BLaER1 (cell line): ENCODE measurements around the gene RAB37.

Experiments
- H3K27ac ChIP-seq: shearing (Covaris generic); formaldehyde crosslinking; 2 replicates; pipeline ENCODE4 v1.8.1; 2022
- H3K27me3 ChIP-seq: shearing (Covaris generic); formaldehyde crosslinking; 2 replicates; pipeline ENCODE4 v1.8.1; 2022
- H3K36me3 ChIP-seq: shearing (Covaris generic); formaldehyde crosslinking; 2 replicates; pipeline ENCODE4 v1.8.1; 2022
- H3K4me1 ChIP-seq: shearing (Covaris generic); formaldehyde crosslinking; 2 replicates; pipeline ENCODE4 v1.8.1; 2022
- H3K4me2 ChIP-seq: shearing (Covaris generic); formaldehyde crosslinking; 2 replicates; pipeline ENCODE4 v1.8.1; 2022
- H3K4me3 ChIP-seq: shearing (Covaris generic); formaldehyde crosslinking; 2 replicates; pipeline ENCODE4 v1.8.1; 2022
- H3K9ac ChIP-seq: shearing (Covaris generic); formaldehyde crosslinking; 2 replicates; pipeline ENCODE4 v1.8.1; 2022
- H3K9me3 ChIP-seq: shearing (Covaris generic); formaldehyde crosslinking; 2 replicates; pipeline ENCODE4 v1.8.1; 2022
- H4K20me1 ChIP-seq: shearing (Covaris generic); formaldehyde crosslinking; 2 replicates; pipeline ENCODE4 v1.8.1; 2022
- Cebpa-rat ChIP-seq: shearing (Covaris generic); IDR thresholded peaks from 2 replicates; pipeline ENCODE4 v1.8.1; 2022

Gene RAB37

DNA sequence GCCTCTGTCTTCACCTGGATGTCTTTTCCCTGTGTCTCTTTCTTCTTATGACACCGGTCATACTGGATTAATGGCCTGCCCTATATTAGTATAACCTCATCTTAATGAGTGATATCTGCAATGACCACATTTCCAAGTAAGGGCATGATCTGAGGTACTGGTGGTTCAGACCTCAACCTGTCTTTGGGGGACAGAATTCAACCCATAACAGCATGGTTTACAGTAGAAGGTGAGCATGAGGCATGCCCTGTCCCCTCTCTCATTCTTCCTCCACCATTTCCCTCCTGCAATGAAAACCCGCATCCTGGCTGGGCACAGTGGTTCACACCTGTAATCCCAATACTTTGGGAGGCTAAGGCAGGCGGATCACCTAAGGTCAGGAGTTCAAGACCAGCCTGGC is 2.8 kb upstream of the RAB37 start:
- Histone ChIP-seq H3K4me1 (peaks cover 74% of the 10 kb centered on the region), H3K9ac (no peak overlapping the region), H3K27me3 (no peaks in the 10 kb centered on the region), H3K27ac (no peak overlapping the region), H3K4me2 (peak overlapping the region; percentile 65), H4K20me1 (no peaks in the 10 kb centered on the region), H3K4me3 (no peak overlapping the region), H3K36me3 (no peaks in the 10 kb centered on the region), H3K9me3 (no peaks in the 10 kb centered on the region)
- no peak for TF ChIP-seq Cebpa-rat

DNA sequence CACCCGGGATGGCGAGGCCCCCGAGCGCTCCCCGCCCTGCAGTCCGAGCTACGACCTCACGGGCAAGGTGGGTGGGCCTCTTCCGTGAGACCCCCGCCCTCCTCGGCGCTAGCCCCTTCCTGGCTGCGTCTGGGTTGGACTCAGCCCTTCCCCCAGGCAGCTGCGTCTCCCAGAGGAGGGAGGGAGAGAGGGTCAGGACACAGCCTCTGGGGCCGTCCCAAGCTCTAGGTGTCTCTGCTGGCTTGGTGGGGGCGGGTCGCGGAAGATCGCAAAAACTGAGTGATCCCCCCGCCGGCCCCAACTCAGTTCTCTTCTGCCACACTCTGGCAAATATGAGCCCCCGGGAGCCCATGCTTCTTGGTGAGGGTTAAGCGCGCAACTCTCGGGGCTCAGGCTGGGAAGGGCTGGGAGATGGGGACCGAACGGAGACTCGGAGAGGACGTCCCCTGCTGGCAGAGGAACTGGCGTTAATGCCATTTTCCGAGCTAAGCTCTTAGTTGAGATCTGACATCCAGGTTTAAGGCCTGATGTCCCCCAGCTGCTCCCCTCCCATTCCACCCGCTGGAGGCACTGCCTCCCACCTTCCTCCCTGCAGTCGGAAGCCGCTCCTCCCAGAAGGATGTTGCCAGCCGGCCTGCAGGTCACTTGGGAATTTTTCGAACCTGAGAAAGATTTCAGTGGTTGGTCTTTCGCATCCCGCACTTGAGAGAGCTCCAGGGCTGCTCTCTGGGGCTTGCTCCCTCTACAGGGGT is 419 bp downstream of the RAB37 start:
- H3K4me2 ChIP-seq = peak overlapping the region; percentile 92
- H3K4me3 ChIP-seq = peak overlapping the region; percentile 72
- TF ChIP-seq Cebpa-rat = no peak
- no peaks in the 10 kb centered on the region for H4K20me1 ChIP-seq
- peak overlapping the region; percentile 77 for H3K9ac ChIP-seq
- H3K4me1 ChIP-seq = peaks cover 92% of the 10 kb centered on the region
- no peaks in the 10 kb centered on the region for H3K36me3 ChIP-seq
- no peaks in the 10 kb centered on the region for H3K27me3 ChIP-seq
- H3K9me3 ChIP-seq = no peaks in the 10 kb centered on the region
- peak overlapping the region; percentile 88 for H3K27ac ChIP-seq

DNA sequence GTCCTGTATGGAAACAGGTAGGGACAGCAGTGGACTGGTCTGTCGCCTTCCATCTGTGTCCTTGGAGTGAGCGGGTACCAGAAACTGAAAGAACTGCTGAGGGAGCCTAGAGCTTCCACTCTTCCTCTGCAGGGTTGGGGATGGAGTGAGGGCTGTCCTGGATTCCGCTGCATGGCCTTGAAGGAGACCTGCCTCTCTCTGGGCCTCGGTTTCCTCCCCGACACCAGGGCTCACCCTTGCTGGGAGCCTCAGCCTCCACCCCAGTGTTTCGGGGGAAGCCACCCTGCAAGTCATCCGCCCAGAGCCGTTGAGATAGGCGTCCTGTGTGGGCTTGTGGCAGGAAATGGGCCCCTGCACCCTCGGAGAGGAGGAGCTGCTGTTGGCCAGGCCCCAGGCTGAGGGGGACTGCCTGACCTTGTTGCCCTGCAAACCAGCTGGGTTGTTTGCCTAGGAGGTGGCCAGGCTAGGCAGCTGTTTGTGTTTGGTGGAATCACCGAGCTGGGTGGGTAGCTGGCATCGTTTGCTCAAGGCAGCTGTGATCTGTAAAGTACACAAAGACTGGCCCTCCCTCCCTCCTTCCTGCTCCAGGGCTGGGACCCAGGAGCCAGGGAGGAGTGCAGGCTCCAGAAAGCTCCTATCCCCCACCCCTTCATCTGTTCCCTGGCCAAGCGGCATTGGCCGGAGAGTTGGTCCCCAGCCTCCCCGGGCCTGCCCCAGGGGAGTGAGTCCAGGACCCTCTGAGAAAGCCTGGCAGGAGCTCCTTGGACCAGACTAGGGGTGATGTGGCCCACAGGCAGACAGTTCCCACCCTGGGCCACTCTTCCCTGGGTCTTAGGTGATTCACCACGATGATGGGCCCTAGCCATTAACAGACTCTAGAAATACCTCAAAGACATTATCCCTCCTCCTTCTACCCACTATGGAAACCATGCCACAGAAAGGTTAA is 1.3 kb downstream of the RAB37 start:
- H4K20me1 ChIP-seq = no peaks in the 10 kb centered on the region
- H3K36me3 ChIP-seq = no peaks in the 10 kb centered on the region
- H3K27ac ChIP-seq = peak overlapping the region; percentile 88
- H3K4me2 ChIP-seq = peak overlapping the region; percentile 92
- H3K9ac ChIP-seq = peak overlapping the region; percentile 77
- no peaks in the 10 kb centered on the region for H3K27me3 ChIP-seq
- peaks cover 99% of the 10 kb centered on the region for H3K4me1 ChIP-seq
- H3K9me3 ChIP-seq = no peaks in the 10 kb centered on the region
- peak overlapping the region; percentile 72 for H3K4me3 ChIP-seq
- TF ChIP-seq Cebpa-rat = no peak

DNA sequence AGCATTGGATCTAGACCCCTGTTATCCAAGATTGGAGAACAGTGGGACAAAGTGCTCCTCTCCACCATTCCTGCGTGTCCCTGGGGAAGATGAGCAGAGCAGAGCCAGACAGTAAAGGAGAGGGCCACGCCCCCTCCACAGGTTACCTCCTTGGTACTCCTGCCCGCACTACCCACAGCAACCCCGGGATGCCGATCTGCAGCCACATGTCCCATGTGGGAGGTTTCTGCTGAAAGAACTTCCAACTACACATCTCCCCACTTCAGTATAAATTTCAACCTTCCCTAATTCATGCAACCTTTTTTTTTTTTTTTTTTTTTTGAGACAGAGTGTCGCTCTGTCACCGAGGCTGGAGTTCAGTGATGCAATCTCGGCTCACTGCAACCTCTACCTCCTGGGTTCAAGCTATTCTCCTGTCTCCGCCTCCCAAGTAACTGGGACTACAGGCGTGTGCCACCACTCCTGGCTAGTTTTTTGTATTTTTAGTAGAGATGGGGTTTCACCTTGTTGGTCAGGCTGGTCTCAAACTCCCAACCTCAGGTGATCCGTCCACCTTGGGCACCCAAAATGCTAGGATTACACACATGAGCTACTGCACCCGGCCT is 2.3 kb downstream of the RAB37 start:
- Histone ChIP-seq H3K4me1 (peaks cover 99% of the 10 kb centered on the region), H3K36me3 (no peaks in the 10 kb centered on the region), H3K9ac (0 out of 2 replicates have a peak overlapping the region, but pooled peaks have one; percentile 77), H3K27ac (peak overlapping the region; percentile 88), H3K4me2 (peak overlapping the region; percentile 92), H3K4me3 (peak overlapping the region; percentile 72), H4K20me1 (no peaks in the 10 kb centered on the region), H3K27me3 (no peaks in the 10 kb centered on the region), H3K9me3 (no peaks in the 10 kb centered on the region)
- no peak for TF ChIP-seq Cebpa-rat

DNA sequence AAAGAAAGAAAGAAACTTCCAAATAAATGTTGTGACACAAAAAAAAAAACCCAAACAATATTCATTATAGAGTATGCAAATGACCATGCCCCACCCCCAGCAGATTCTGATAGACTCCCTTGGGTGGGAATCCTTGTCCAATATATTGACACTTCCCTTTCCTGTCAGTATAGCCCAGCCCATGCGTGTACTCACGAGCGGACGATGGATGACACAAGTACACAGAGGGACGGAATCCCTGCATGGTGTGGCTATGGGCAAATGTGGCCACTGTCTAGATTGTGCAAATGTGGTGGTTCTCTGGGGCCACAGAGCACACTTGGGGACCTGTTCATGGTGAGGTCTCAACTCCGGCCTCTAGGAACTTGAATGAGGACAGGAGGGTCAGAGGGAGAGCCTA is 3.1 kb downstream of the RAB37 start:
- no peaks in the 10 kb centered on the region for H3K27me3 ChIP-seq

DNA sequence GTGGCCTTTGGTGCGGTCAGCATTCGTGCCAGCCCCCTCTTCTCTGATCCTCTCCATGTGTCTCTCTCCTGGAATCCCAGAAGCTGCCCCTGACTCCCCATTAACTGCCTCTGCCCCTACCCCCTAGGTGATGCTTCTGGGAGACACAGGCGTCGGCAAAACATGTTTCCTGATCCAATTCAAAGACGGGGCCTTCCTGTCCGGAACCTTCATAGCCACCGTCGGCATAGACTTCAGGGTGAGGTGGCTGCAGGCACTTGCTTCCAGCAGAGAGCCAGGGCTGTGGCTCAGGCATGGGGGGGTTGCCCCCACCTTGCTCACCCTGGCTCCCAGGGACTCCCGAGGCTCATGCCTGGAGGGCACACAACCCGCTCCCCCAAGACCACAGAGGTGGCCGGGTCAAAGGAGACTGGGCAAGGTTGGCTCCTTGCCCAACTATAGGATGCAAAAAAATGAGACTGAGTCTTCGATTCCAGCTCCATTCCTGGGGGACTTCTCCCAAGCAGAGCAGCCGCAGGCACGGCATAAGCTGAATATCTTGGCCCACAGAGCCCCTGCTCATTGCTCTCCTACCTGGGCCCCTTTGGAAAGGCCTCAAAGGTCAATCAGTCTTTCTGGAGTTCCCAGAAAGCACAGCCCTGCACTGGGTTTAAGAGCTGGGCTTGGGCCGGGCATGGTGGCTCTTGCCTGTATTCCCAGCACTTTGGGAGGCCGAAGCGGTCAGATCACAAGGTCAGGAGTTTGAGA is 3.8 kb downstream of the RAB37 start:
- H3K36me3 ChIP-seq = no peaks in the 10 kb centered on the region
- H4K20me1 ChIP-seq = no peaks in the 10 kb centered on the region
- TF ChIP-seq Cebpa-rat = no peak
- H3K4me2 ChIP-seq = peak overlapping the region; percentile 92
- H3K27ac ChIP-seq = peak overlapping the region; percentile 75
- H3K9me3 ChIP-seq = no peaks in the 10 kb centered on the region
- peak overlapping the region; percentile 9; the same call in 1 of the 2 replicates for H3K9ac ChIP-seq
- H3K27me3 ChIP-seq = peaks cover 5% of the 10 kb centered on the region; the same call in 1 of the 2 replicates
- H3K4me3 ChIP-seq = no peak overlapping the region
- peaks cover 99% of the 10 kb centered on the region for H3K4me1 ChIP-seq

More for the DNA sequence above, 3.1 kb downstream of the RAB37 start:
- peak overlapping the region; percentile 92 for H3K4me2 ChIP-seq
- no peaks in the 10 kb centered on the region for H4K20me1 ChIP-seq
- no peak for TF ChIP-seq Cebpa-rat
- H3K36me3 ChIP-seq = no peaks in the 10 kb centered on the region
- H3K9me3 ChIP-seq = no peaks in the 10 kb centered on the region
- no peak overlapping the region for H3K4me3 ChIP-seq
- 0 out of 2 replicates have a peak overlapping the region, but pooled peaks have one; percentile 9 for H3K9ac ChIP-seq
- H3K27ac ChIP-seq = peak overlapping the region; percentile 75; the same call in 1 of the 2 replicates
- peaks cover 99% of the 10 kb centered on the region for H3K4me1 ChIP-seq

DNA sequence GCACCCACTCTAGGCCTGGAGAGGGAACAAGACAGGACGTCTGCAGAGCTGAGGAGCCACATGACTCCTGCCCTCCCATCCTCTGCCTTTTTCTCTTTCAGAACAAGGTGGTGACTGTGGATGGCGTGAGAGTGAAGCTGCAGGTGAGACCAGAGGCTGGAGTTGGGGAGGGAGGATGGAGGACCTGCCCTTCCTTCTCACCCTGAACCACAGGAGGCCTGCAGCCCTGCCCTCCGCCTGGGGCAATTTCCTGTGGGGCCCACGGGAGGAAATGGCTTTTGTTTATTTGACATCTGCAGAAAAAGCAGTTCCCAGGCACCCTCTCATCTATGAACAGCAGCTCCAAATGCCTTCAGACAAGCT is 5.1 kb downstream of the RAB37 start:
- Histone ChIP-seq H3K36me3 (no peaks in the 10 kb centered on the region), H3K4me1 (peaks cover 99% of the 10 kb centered on the region), H3K4me3 (0 out of 2 replicates have a peak overlapping the region, but pooled peaks have one; percentile 22), H4K20me1 (no peaks in the 10 kb centered on the region), H3K27ac (peak overlapping the region; percentile 75), H3K27me3 (peaks cover 13% of the 10 kb centered on the region; the same call in 1 of the 2 replicates), H3K9me3 (no peaks in the 10 kb centered on the region), H3K9ac (peak overlapping the region; percentile 34; the same call in 1 of the 2 replicates), H3K4me2 (peak overlapping the region; percentile 92)
- no peak for TF ChIP-seq Cebpa-rat

DNA sequence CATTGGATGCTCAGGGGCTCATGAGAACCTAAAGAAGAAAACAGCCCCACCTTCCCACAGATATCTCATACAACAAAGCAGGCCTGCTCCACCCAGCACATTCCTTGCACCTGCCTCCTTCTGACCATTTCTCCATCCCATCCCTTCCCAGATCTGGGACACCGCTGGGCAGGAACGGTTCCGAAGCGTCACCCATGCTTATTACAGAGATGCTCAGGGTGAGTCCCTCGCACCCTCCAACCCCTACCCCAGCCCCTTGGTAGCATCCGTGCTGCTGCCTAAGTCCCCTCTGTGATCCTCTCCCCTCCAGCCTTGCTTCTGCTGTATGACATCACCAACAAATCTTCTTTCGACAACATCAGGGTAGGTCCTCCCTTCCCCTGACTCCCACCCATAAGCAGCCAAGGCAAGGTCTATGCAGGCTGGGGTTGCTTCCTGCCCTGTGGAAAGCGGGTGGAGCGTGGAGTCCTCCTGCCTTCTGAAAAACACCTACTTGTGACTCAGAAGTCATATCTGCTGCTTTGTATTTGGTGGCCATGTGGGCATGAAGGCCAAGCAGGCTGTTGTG is 6.0 kb downstream of the RAB37 start:
- Histone ChIP-seq H3K9me3 (no peaks in the 10 kb centered on the region), H3K4me3 (no peak overlapping the region), H3K4me1 (peaks cover 99% of the 10 kb centered on the region), H4K20me1 (no peaks in the 10 kb centered on the region), H3K27ac (peak overlapping the region; percentile 75), H3K36me3 (no peaks in the 10 kb centered on the region), H3K4me2 (peak overlapping the region; percentile 92), H3K27me3 (peaks cover 13% of the 10 kb centered on the region; the same call in 1 of the 2 replicates), H3K9ac (no peak overlapping the region)
- no peak for TF ChIP-seq Cebpa-rat
